ENCODE measurements around the gene JAZF1.

Gene JAZF1

DNA sequence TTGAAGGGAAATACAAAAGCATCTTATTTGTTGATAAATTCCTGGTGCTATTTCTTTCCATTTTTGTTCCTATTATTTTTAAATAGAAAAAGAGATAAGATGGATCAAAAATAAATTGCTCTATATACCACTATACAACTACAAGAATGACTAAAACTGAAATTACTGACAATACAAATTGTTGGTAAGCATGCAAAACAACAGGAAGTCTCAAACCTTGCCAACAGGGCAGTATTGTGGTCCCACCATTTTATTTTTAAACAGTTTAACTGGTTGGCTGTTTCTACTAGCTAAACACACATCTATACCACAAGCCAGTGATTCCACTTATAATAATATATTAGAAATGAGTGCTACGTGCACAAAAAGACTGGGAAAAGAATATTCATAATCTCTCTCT, 213.0 kb downstream of the JAZF1 start:
- peak; percentile 36 for DNase-seq (ENCODE audit: low spot score)

DNA sequence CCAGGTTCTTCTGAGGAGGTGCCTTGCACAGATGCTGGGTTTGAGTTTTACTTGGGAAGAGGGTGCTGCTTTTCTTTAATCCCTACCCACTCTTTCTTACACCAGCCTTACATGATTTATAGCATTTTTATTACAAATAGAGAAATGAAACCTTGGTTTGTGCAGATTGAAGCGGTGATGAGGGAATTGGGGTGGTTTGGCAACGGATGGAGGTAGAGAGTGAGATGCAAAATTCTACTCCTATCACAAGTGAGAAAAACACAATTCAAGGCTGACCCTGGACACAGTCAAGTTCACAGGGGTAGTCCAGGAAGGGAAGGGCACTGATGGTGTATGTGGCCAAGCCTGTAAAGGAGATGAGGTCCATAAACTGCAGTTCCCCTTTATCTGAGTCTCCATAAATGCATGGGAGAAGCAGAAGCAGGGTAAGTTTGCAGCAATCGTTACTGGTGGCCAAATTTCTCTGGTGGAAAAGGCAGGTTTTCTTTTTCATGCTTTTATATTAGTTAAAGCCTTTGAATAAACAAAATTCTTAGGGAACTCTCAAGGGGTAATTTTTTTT, 214.3 kb downstream of the JAZF1 start:
- DNase-seq (ENCODE audit: low spot score): no peak

DNA sequence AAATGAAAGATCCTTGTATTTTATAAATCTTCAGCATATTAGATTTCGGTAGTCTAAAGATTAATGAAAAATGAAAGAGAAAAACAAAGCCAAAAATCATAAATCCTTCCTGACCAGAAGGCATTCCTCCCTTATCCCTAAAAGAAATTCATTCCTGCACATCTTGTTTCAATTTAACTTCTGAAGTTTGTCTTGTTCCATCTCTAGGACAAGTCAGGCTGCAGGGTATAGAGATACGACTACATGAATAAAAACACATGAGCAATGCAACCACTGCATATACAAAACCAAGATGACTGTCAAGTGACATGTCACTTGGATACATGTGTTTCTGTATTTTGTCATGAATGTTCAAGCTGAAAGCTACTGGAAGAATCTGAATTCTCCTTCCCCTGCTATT, 214.9 kb downstream of the JAZF1 start:
- DNase-seq (ENCODE audit: low spot score): no peak

DNA sequence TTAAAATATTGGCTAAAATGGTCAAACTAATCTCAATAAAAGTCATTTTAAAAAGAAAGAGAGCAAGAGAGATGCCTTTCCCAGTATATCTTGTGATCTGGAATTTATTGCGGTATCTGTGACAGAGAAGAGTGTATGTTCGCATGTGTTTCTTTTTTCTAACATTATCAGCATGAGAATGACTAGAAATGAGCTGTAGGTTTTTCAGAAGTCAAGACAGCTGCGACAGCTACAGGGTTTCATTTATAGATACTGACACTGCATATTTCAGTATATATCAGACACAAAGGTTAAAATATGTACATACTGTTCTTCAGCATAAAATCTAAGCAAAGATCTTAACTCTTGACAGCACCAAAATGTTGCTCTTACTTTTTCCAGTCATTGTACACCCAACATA, 215.8 kb downstream of the JAZF1 start:
- no peak for DNase-seq (ENCODE audit: low spot score)

DNA sequence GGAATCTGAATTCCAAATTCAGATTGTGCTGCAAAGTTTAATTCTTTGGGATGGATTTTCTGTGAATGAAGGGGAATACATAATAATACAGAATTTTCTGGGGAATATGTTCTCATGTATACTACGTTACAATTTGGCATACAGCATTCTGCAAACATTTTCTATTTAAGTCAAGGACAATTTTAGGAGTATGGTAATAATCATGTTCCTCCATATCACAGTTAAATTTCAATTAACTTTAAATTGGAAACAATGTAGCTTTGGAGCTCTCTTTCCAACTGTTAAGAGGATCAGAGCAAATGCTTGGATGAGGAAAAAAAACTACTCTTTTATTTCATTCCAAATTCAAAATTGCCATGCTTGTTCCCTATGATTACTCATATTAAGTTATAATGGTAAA, 217.5 kb downstream of the JAZF1 start:
- DNase-seq (ENCODE audit: low spot score): no peak

DNA sequence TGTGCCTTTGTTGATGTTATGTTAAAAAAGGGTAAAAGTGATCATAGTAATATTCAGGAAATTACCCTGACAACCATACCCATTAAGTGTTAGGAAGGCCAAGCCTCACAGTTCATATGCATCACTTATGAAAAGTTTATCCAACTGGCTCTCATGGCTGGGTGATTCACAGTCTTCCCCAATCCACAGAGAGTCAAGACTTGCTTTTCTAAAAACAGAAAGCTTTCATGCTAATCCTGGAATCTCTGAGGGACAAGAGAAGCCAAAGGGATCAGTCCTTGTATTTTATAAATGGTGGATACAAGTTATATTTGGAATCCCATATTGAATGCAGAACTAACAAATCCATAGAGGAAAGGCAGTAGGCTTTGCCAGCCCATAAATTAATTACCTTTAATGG, 218.3 kb downstream of the JAZF1 start:
- DNase-seq (ENCODE audit: low spot score): no peak

DNA sequence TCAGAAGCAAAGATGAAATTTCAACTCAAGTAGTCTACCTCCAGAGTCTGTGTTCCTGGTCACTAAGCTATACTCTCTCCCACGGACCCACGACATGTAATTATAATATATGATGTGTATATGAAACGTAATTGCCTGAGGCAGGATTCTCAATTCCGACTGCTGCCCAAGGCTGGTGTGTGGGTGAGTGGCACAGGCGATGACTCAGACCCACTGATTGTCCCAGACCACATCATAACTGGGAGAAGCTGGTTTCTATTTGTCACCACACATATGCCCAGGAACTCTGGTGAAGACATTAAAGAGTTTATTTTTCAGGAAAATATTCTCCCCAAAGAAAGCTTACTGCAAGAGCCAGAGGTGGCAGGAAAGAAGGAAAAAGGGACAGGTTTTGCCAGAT, 219.3 kb downstream of the JAZF1 start:
- DNase-seq (ENCODE audit: low spot score): no peak

DNA sequence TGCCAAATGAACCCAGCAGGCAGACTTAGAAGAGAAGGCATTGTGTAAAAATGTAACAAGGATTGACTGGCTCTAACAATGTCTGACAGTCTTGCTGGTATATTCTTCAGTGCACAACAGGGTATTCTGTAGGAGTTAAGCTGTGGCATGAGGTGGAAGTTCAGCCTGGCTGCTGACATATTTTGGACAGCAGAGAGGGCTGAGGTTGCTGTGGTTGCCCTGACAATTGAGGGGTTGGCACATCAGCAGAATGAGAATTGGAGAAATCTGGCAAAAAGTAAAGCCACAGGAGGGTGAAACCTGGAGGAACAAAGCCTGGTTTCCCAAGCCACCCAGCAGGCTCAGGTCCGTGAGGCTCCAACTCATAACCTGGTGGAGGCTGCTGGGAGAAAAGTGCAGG, 220.2 kb downstream of the JAZF1 start:
- DNase-seq (ENCODE audit: low spot score): no peak

DNA sequence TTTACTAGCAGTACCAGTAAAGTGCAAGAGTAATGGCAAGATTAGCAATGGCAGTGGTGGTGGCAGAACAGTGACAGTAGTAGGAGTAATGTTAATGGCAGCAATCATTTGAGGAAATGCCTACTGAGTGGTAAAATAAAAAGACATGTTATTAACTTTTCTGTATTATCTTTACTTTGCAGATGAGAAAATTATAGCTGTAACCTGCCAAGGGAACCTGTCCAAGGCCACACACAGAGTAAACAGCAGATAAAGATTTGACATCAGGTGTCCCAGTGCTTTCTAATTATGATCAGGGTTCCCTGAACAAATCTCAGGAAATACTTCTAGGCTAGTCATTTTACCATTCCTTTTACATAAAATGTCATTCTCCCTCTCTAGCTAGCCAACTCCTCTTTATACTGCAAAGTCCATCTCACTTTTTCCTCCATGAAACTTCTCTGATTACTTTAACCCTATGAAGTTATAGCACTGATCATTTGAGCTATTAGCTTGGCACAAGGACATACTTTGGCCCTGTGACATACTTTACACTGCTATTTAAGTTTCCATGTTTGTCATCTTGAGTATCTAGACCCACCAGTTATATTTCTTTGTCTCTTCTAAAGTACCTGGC, 221.6 kb downstream of the JAZF1 start:
- DNase-seq (ENCODE audit: low spot score): no peak

DNA sequence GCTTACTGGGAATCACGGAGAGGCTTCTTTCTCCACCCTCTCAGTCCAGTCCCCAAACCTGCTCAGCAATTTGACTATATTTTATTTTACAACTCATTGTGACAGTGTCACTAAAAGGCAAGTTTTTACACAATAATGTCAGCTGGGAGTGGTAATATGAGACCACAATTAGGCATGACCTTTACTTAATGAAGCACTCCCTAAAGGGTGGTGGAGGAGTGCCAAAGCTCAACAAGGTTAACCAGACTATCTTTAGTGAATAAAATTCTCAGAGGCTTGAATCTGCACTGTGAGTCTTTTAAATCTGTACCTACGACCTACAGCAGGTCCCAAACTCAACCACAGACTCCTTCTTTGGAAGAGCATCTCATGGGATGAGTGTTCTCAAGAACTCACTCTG, 225.0 kb downstream of the JAZF1 start:
- no peak for DNase-seq (ENCODE audit: low spot score)

DNA sequence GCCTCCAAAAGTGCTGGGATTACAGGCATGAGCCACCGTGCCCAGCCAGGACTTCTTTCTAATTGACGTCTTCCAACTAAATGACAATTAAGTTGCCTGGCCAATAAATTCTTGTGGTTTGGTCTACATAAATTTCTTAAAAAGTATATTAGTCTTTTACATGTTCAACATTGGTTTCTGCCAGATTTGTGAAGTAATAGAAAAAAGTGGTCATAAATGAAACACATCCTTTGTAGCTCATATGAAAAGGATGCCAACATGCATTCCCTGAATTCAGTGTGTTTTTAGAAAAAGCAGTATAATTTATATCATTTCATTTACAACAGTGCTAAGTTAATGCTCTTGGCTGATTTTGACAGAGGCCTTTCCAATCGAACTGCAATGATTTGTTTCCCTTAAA, 225.6 kb downstream of the JAZF1 start:
- DNase-seq (ENCODE audit: low spot score): no peak

DNA sequence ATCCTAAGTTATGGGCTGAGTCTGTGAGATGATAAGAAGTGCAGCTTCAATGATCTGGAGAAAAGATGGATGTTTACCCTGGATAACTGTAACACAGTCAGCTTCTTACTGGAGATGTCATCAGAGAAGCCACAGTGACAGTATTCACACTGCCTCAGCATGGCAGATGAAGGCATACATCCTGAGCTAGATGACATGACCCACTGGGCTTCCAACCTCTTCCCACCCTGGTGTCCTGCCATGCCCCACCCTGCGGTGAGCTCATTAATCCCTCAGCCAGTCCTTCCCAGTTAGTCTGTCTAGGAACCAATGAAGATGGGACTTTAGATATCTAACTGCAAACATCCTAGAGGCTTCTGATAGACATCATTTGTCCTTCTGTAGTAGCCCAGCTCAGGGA, 226.8 kb downstream of the JAZF1 start:
- no peak for DNase-seq (ENCODE audit: low spot score)

DNA sequence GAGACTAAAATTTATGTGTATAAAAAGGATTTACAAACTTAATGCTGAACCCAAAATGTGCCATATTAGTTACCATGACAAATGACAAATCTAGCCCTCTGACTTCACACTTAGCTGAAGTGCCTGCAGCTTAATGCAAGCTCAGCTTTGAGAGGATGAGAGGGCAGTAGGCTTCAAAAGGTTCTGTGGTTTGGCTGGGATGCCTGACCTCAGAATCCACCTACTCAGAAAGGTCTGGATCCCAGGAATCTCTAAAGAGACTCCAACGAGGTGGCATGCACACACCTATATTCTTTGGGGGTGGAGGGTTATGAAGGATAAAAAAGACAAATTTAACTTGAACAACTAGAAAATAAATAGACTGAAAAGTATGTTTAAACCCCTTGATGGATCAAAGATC, 227.2 kb downstream of the JAZF1 start:
- DNase-seq (ENCODE audit: low spot score): no peak

DNA sequence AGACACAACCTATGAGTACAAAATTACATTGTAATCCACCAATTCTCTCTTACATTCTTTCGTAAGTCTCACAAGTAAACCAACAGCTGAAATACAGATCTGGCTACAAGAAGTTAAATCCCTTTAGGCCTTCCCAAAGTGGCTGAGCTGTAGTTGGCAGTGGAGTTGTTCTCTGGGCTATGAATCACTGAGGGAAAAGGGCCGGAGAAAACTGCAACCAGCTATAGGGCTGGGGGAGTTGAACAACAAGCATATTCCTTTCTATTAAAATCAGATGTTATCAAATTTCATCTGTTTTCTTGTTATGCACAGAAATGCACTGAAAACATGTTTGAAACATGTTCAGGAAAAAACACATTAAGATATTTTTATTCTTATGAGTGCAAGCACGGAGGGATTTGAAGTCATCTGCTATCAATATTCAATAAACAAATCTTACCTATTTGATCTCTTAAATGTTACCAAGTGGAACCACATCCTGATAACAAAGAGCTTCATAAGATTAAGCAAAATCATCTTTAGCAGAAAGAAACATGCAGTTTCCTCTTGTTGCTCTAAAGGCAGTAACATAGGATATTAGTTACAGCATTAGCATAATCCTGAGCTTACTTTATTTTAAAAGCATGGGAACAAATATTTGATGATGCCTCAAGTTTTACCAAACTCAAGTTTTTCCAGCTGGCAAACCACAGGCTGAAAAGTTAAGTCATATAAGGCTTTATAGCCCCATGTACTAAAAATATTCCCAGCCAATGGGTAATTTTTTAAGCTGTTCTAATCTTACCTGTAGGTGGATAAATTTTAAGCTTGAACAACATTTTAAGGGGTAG, 227.9 kb downstream of the JAZF1 start:
- no peak for DNase-seq (ENCODE audit: low spot score)

DNA sequence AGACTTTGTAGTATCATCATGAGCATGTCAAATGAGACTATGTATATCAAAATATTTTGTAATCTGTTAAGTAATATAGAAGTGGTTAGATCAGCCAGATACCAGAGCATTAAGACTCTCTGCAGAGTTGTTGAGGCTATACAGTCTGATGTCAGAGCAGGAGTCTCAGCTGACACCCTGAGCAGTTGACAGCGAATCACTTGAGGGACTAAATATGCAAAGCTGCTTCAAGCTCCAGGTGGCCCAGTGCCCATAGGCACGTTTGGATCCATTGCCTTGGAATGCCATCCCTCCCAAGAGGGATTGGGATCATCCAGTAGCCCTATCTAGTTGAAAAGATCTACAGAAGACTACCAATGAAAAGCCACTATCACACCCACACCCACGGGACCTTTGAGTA, 230.5 kb downstream of the JAZF1 start:
- DNase-seq (ENCODE audit: low spot score): no peak

DNA sequence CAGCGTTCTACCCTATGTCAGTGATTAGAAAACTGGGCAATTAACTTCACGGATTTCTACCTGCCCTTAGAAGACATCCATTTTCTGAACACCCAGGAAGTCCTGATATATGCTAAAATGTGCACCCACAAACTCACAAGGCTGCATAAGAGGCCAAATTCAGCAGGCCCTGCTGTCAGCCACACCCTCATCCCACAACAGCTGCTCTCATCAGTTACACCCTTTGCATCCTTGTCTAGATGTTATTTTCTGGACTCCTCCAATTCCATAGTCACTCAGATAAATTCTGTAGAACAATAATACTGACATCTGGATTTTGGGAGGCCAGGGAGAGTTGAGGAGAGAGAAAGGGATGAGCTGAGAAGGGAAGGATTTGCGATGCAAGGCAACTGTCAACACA, 231.7 kb downstream of the JAZF1 start:
- no peak for DNase-seq (ENCODE audit: low spot score)

DNA sequence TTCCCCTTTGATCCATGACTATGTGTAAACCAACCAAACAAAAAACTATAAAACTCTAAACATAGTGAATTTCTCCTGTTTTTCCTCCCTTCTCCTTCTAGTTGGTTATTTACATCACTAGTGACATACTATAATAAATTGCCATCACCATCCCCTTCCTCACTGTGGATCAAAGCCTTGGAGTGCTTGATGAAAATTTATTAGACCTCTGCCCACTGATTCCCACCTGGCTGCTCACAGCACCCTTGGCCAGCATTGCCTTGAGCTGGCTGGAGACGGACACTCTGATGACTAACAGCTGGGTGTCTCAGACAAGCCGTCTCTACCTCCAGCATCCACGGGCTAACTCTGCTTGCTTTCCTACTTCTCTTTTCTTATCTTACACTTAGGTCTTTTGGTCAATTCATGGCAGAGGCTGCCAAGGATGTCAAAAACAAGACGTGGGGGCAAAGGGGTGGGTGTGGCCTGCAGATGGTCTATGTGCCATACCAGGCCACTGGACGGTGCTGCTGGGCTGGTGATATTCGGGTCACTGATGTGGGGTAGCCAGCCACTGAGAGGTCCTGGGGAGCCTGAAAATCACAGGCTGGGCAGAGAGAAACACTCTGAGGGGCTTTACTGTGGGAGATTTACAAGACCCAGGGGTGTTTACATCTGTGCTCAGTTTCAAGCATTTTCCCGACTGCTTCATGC, 232.9 kb downstream of the JAZF1 start:
- DNase-seq (ENCODE audit: low spot score): no peak

DNA sequence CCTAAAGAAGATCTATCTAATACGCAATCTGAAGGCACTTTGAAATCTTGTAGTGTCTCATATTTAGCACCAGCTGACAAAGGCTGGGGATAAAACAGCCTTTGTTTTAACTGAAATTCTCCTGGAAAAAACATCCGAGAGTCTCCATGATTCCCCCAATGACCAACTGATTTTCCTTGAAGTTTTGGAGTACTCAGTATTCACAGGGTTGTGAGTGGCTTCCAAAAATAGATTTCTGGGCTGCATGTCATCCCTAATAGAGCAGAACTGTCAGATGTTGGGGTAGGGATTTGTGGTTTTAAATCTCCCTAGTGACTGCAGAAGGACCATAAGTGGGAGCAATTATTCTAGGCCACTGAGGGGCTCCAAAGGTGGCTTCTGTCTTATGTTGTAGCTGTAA, 234.2 kb downstream of the JAZF1 start:
- DNase-seq (ENCODE audit: low spot score): no peak

DNA sequence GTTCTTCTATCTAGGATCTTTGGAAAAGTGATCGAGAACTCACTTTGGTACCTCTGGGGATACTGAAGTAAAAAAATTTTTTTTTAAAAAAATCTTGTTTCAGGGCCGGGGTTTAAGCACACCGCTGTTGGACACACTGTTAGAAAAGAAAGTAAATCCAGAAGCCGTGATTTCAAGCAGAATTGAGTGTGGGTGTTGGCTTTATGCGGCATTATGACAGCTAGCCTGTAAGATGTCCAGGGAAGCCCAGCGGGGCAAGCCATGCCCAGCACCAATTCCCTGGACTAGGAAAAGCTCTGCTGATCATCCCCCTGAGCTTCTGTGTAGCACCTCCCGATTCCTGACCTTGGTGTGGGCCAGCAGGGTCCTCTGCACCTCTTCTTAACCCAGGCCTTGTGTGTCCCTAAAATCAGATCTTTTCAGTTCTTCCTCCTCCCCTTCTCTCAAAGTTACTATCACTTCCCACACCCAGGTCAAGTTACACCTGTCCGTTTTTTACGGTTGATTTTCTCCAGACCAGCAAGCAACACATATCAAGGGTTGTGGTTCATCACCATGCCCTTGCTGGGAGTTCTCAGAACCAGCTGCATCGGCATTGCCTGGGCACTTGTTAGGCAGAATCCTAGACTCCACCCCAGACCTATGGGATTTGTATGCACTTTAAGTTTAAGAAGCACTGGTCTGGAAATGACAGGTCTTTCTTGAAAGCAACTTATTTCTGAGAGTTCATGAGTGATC, 235.4 kb downstream of the JAZF1 start:
- no peak for DNase-seq (ENCODE audit: low spot score)

DNA sequence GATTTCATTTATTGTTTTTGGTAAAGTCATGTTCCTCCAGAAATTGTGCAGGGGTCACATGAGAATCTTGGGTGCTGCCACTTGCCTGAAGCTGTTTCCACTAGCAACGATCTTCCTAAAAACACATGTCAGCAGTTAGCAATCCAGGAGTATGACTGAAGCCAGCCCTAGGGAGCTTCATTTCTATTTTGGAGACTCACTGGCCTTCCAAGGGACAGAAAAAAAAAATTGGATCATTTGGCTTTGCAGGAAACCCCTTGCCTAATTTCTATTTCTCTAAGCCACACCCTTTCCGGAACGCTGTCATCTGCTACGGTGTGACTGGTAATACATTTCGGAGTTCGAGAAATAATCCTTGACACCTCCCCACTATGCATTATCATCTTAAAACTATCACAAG, 236.0 kb downstream of the JAZF1 start:
- no peak for DNase-seq (ENCODE audit: low spot score)

DNA sequence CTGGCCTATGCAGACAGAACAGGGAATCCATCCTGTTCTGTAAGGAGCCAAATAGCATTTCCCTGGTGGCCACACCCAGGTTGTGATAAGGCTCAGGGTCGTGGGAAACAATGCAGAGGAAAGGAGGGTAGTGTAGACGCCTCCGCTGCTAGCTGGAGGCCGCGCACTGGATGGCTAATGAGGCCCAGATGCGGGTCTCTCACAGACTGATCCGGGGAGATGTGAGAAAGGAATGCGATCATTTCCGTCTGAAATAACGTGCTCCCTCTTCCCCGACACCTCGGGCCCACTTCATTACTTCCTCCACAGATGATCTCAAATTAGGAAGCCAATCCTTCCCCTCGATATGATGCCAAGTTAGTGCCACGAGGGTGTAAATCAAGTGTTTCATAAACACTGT, 237.4 kb downstream of the JAZF1 start:
- no peak for DNase-seq (ENCODE audit: low spot score)

DNA sequence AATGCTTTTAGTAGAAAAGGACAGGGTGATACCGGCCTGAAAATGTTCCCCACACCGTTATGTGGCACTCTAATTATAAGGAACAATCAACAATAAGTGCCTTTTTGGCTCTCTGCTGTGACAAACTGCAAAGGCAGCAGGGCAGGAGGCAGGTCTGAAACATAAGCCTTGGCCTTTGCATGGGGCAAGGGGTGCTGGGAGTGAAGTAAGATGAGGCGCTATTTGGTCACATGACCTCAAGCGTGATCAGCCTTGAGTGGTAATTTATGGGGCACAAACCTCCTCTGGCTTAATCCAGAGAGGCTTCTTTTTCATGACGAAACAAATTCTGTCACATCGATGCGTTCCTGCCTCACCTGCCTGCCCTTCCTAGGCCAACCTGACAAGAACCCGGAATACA, 237.9 kb downstream of the JAZF1 start:
- DNase-seq (ENCODE audit: low spot score): no peak
